A549 treated with AZD2906 at 1 μM for 4 hours (cell line): ENCODE results near the gene PSD4. TPM values are rescaled to one million over a fixed set of nuclear protein-coding genes. Genes with fewer than 3 reads are reported as not detected.

Experiments
- total RNA-seq: library from RNA; stranded (reverse); fragments of 200-300 nt; extraction: Qiagen RNA extraction; gene quantifications from 5 replicates; pipeline ENCODE4 v1.2.3, GENCODE V29; 2022

The PSD4 gene
- total RNA-seq: 12.3 to 15.0 TPM (median 13.6 TPM) in 5 replicates

GRCh38 chr2:113173542-113174375, at the start of gene PSD4:
TSS of gene PSD4 (plus strand) at chr2:113173971. CDS start at chr2:113182457, 8,486 bp downstream.

DNA sequence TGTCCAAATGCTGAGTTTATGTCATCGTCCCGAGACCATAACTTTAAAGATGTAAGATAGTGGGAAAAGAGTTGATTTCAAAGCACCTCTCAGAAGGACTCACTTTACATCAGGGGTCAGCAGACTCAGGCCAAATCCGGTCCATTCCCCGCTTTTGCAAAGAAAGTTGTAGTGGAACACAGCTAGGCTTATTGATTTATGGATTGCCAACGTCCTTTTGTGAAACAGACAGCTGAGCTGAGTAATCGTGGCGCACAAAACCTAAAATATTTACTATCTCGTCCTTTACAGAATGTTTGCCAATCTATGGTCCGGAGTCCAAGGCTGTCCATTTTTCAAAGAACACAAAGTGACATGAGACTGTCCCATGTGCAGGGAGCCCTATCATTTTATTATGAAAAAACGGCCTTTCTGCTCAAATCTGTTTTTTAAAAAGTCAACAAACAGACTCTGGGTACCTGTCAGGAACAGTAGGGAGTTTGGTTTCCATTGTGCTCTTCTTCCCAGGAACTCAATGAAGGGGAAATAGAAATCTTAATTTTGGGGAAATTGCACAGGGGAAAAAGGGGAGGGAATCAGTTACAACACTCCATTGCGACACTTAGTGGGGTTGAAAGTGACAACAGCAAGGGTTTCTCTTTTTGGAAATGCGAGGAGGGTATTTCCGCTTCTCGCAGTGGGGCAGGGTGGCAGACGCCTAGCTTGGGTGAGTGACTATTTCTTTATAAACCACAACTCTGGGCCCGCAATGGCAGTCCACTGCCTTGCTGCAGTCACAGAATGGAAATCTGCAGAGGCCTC, 46.7 kb upstream of the PSD4 start, which contains the start of gene IL1RN:
TSS of gene IL1RN (plus strand) at position 754 of the 801 bp plus-strand sequence. CDS start at position 781, 27 bp downstream.

Other genes starting within 250 kb of the PSD4 start
- not detected in 5 replicates for gene IL36G, start 196.0 kb upstream of the PSD4 start, total RNA-seq
- not detected in 5 replicates for gene IL36A, start 168.5 kb upstream of the PSD4 start, total RNA-seq
- 0.11 to 0.14 TPM in 2 of 5 replicates, not detected in the others for gene IL36B, start 121.1 kb upstream of the PSD4 start, total RNA-seq
- gene IL36RN, start 114.8 kb upstream of the PSD4 start, total RNA-seq: 0.02 to 0.11 TPM (median 0.02 TPM) in 3 of 5 replicates, not detected in the others
- gene IL1F10, start 106.0 kb upstream of the PSD4 start, total RNA-seq: 0.09 to 0.24 TPM in 2 of 5 replicates, not detected in the others
- 0.16 to 0.37 TPM (median 0.33 TPM) in 5 replicates for gene IL1RN, start 46.4 kb upstream of the PSD4 start, total RNA-seq
- 0.51 to 0.98 TPM (median 0.76 TPM) in 5 replicates for gene PAX8, start 105.0 kb downstream of the PSD4 start, total RNA-seq